Measurements from ENCODE around the gene CAMTA2.

Gene CAMTA2

GRCh38 chr17:4947411-4948165, 39.9 kb downstream of the CAMTA2 start:
- Histone ChIP-seq H3K36me3 (replicated peaks; ENCODE audit: insufficient read depth, low read length) (no peaks in the 10 kb centered on the region), H3K4me2 (ENCODE audit: low read depth, low read length) (peak overlapping the region; percentile 95), H3F3A (ENCODE audit: insufficient read depth, low read length) (peaks cover 71% of the 10 kb centered on the region), H4K20me1 (ENCODE audit: insufficient read depth, low read length) (peaks cover 28% of the 10 kb centered on the region), H3K9me3 (replicated peaks; ENCODE audit: insufficient read depth, low read length) (no peaks in the 10 kb centered on the region), H3K27ac (ENCODE audit: low read length) (peak overlapping the region; percentile 100), H3K4me3 (ENCODE audit: low read length) (peak overlapping the region; percentile 99), H3K9ac (ENCODE audit: low read length) (peak overlapping the region; percentile 99), H3K27me3 (replicated peaks; ENCODE audit: insufficient read depth, low read length) (no peaks in the 10 kb centered on the region), H2AFZ (ENCODE audit: low read length) (0 out of 2 replicates have a peak overlapping the region, but pooled peaks have one; percentile 19), H3K79me2 (ENCODE audit: low read length) (peaks cover 63% of the 10 kb centered on the region), H3K4me1 (ENCODE audit: low read length) (peaks cover 43% of the 10 kb centered on the region), H3K9me2 (replicated peaks; ENCODE audit: insufficient read depth, low read length) (no peaks in the 10 kb centered on the region)
- TF ChIP-seq CTCF (IDR thresholded peaks at IDR 0.05; ENCODE audit: low read length) (no peak), EZH2 (optimal IDR thresholded peaks at IDR 0.05; ENCODE audit: low read depth, low read length) (no peak), EZH2phosphoT487 (IDR thresholded peaks at IDR 0.05; ENCODE audit: low read length) (no peak)
- peak; percentile 59 for DNase-seq

DNA sequence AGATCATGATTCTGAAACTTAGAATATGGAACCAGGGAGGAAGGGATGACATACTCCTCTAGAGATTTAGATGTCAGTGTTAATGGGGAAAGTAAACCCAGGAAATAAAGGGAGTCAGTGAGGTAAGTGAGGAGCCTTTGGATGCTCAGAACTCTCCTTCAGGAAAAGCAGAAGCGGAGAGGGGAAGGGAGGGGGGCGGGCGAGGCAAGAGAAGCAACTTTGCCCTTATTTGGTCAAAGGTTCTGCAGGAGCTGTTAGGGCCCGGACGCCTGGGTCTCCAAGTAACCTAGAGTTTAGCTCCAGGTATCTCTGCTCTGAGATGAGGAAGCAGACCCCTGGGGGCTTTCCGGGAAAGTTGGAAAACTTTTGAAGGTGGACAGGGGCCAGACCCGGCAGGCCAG, 40.5 kb downstream of the CAMTA2 start:
- no peaks in the 10 kb centered on the region for H3K27me3 ChIP-seq (replicated peaks; ENCODE audit: insufficient read depth, low read length)
- H3K27ac ChIP-seq (ENCODE audit: low read length), result peak overlapping the region; percentile 54
- peaks cover 75% of the 10 kb centered on the region for H3F3A ChIP-seq (ENCODE audit: insufficient read depth, low read length)
- TF ChIP-seq CTCF (IDR thresholded peaks at IDR 0.05; ENCODE audit: low read length) (no peak), EZH2 (optimal IDR thresholded peaks at IDR 0.05; ENCODE audit: low read depth, low read length) (no peak), EZH2phosphoT487 (IDR thresholded peaks at IDR 0.05; ENCODE audit: low read length) (no peak)
- H3K4me1 ChIP-seq (ENCODE audit: low read length), result peaks cover 48% of the 10 kb centered on the region
- no peaks in the 10 kb centered on the region for H3K36me3 ChIP-seq (replicated peaks; ENCODE audit: insufficient read depth, low read length)
- H3K4me2 ChIP-seq (ENCODE audit: low read depth, low read length), result peak overlapping the region; percentile 95
- no peak overlapping the region for H2AFZ ChIP-seq (ENCODE audit: low read length)
- peaks cover 28% of the 10 kb centered on the region for H4K20me1 ChIP-seq (ENCODE audit: insufficient read depth, low read length)
- H3K79me2 ChIP-seq (ENCODE audit: low read length), result peaks cover 69% of the 10 kb centered on the region
- no peaks in the 10 kb centered on the region for H3K9me2 ChIP-seq (replicated peaks; ENCODE audit: insufficient read depth, low read length)
- no peaks in the 10 kb centered on the region for H3K9me3 ChIP-seq (replicated peaks; ENCODE audit: insufficient read depth, low read length)
- H3K9ac ChIP-seq (ENCODE audit: low read length), result peak overlapping the region; percentile 99
- peak overlapping the region; percentile 99 for H3K4me3 ChIP-seq (ENCODE audit: low read length)
- no peak for DNase-seq

DNA sequence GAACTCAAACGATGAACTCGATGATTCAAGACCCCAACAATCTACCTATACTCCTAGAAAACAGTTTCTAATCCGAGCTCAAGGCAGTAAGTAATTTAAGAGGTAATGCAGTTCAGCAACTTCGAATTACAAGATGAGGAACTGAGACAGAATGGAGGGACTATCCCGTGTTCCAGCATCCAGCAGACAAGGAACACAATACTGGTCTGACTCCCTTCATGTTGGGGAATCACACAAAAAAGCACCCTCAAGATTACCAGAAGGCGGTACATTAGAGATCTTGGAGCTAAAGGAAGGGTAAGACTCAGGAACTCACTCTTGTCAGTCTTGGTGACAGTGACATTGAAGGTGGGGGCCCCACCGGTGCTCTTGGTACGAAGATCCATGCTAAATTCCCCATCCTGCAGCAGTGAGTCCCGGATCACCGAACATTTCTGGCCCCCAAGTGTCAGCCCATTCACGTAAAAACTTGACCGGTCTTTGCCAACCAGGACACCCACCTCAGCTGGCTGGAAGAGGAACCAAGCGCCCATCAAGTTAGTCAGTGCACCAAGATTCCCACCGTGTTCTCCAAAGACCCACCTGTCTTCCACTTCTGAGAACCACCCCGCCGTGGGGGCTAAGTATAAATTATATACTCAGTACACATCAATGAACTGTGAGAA, 41.0 kb downstream of the CAMTA2 start:
- Histone ChIP-seq H3K36me3 (replicated peaks; ENCODE audit: insufficient read depth, low read length) (no peaks in the 10 kb centered on the region), H4K20me1 (ENCODE audit: insufficient read depth, low read length) (peaks cover 28% of the 10 kb centered on the region)
- TF ChIP-seq EZH2 (optimal IDR thresholded peaks at IDR 0.05; ENCODE audit: low read depth, low read length) (no peak), EZH2phosphoT487 (IDR thresholded peaks at IDR 0.05; ENCODE audit: low read length) (no peak), CTCF (IDR thresholded peaks at IDR 0.05; ENCODE audit: low read length) (no peak)

More for the DNA sequence above, 41.0 kb downstream of the CAMTA2 start:
- peak overlapping the region; percentile 99 for H3K9ac ChIP-seq (ENCODE audit: low read length)
- no peaks in the 10 kb centered on the region for H3K9me3 ChIP-seq (replicated peaks; ENCODE audit: insufficient read depth, low read length)
- peak overlapping the region; percentile 95 for H3K4me2 ChIP-seq (ENCODE audit: low read depth, low read length)
- no peaks in the 10 kb centered on the region for H3K9me2 ChIP-seq (replicated peaks; ENCODE audit: insufficient read depth, low read length)
- peak overlapping the region; percentile 54 for H3K27ac ChIP-seq (ENCODE audit: low read length)
- H2AFZ ChIP-seq (ENCODE audit: low read length), result no peak overlapping the region
- no peak for DNase-seq
- H3K4me3 ChIP-seq (ENCODE audit: low read length), result peak overlapping the region; percentile 99
- no peaks in the 10 kb centered on the region for H3K27me3 ChIP-seq (replicated peaks; ENCODE audit: insufficient read depth, low read length)
- H3K4me1 ChIP-seq (ENCODE audit: low read length), result peaks cover 46% of the 10 kb centered on the region
- peaks cover 74% of the 10 kb centered on the region for H3K79me2 ChIP-seq (ENCODE audit: low read length)
- H3F3A ChIP-seq (ENCODE audit: insufficient read depth, low read length), result peaks cover 75% of the 10 kb centered on the region
